ENCODE results near the gene GRM7.

GRM7 gene

DNA sequence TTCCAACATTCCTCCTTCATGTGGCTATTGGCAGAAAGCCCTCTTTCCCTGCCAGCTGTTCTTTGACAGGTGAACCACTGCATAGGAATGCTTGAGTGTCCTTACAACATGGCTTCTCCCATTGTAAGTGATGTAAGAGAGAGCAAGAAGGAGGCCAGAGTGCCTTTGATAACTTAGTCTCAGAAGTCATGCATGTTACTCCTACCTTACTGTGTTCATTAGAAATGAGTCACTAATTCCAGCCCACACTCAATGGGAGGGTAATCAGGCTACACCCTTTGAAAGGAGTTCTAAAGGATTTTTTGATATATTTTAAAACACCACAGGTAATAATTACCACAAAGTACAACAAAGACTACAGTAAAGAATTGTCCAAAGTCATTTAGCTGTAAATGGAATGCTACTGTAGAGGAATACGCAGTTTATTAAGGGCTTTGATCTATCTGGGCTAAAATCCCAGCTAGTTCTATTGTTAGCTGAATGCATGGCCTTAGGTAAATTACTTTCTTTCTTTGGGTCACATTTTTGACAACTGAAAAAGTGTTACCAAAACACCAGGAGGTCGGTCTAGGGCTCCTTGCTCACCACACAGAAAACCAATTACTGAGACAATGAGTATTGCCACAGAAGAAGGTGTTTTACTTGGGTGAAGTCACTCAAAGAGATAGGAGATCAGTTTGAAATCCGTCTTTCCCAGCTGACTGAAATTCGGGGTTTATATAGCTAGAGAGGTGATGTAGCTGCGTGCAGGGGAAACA is 154.9 kb downstream of the GRM7 start:
- Histone ChIP-seq H3K36me3 (no peaks in the 10 kb centered on the region), H3K9me3 (no peaks in the 10 kb centered on the region), H3K4me3 (ENCODE audit: low read depth, low read length) (no peak overlapping the region), H3K4me1 (no peaks in the 10 kb centered on the region), H3K27me3 (no peaks in the 10 kb centered on the region)
- DNase-seq, result no peak
- TF ChIP-seq, protein P1, sequence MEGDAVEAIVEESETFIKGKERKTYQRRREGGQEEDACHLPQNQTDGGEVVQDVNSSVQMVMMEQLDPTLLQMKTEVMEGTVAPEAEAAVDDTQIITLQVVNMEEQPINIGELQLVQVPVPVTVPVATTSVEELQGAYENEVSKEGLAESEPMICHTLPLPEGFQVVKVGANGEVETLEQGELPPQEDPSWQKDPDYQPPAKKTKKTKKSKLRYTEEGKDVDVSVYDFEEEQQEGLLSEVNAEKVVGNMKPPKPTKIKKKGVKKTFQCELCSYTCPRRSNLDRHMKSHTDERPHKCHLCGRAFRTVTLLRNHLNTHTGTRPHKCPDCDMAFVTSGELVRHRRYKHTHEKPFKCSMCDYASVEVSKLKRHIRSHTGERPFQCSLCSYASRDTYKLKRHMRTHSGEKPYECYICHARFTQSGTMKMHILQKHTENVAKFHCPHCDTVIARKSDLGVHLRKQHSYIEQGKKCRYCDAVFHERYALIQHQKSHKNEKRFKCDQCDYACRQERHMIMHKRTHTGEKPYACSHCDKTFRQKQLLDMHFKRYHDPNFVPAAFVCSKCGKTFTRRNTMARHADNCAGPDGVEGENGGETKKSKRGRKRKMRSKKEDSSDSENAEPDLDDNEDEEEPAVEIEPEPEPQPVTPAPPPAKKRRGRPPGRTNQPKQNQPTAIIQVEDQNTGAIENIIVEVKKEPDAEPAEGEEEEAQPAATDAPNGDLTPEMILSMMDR (IDR thresholded peaks at IDR 0.05; ENCODE audit: low read depth, low read length), result no peak

- Histone ChIP-seq H3K9me3 (no peaks in the 10 kb centered on the region), H3K27me3 (no peaks in the 10 kb centered on the region)
- TF ChIP-seq, protein P1 (IDR thresholded peaks at IDR 0.05; ENCODE audit: low read depth, low read length), result no peak
These were observed 164.8 kb downstream of the GRM7 start for GRCh38 chr3:7025581-7026300.

GRCh38 chr3:7029562-7029961 is 168.6 kb downstream of the GRM7 start:
- H3K36me3 ChIP-seq, result no peaks in the 10 kb centered on the region
- no peaks in the 10 kb centered on the region for H3K27me3 ChIP-seq
- H3K4me1 ChIP-seq, result no peaks in the 10 kb centered on the region
- no peak for DNase-seq
- TF ChIP-seq, protein P1 (IDR thresholded peaks at IDR 0.05; ENCODE audit: low read depth, low read length), result no peak
- no peaks in the 10 kb centered on the region for H3K9me3 ChIP-seq
- no peak overlapping the region for H3K4me3 ChIP-seq (ENCODE audit: low read depth, low read length)

More at GRCh38 chr3:7025581-7026300, 164.8 kb downstream of the GRM7 start:
- Histone ChIP-seq H3K36me3 (no peaks in the 10 kb centered on the region), H3K4me1 (no peaks in the 10 kb centered on the region), H3K4me3 (ENCODE audit: low read depth, low read length) (no peak overlapping the region)
- no peak for DNase-seq

GRCh38 chr3:7038394-7038793 is 177.5 kb downstream of the GRM7 start:
- no peak overlapping the region for H3K4me3 ChIP-seq (ENCODE audit: low read depth, low read length)
- DNase-seq, result no peak
- H3K36me3 ChIP-seq, result no peaks in the 10 kb centered on the region
- no peaks in the 10 kb centered on the region for H3K27me3 ChIP-seq
- H3K9me3 ChIP-seq, result no peaks in the 10 kb centered on the region
- TF ChIP-seq, protein P1 (IDR thresholded peaks at IDR 0.05; ENCODE audit: low read depth, low read length), result no peak
- H3K4me1 ChIP-seq, result no peaks in the 10 kb centered on the region

DNA sequence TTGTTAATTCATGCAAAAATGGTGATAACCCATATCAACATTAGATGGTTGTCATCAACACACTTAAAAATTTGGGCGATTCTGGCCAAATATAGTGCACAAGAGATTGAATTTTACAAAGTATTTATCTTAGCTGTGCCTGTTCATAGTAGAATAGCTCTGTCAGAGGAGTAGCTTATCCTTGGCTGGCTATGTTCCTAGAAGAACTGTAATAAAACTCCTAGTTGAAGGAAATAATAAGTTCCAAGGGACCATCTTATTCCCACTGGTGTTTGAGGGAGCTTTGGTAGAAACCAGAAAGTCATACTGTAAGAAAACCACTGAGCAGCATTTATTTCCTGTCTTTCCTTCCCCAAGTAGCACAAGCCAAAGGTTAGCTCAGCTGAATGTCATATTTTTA is 201.8 kb downstream of the GRM7 start:
- no peaks in the 10 kb centered on the region for H3K4me1 ChIP-seq
- no peaks in the 10 kb centered on the region for H3K9me3 ChIP-seq
- DNase-seq, result no peak

More for the DNA sequence above, 201.8 kb downstream of the GRM7 start:
- no peaks in the 10 kb centered on the region for H3K36me3 ChIP-seq
- no peak overlapping the region for H3K4me3 ChIP-seq (ENCODE audit: low read depth, low read length)
- TF ChIP-seq, protein P1 (IDR thresholded peaks at IDR 0.05; ENCODE audit: low read depth, low read length), result no peak
- H3K27me3 ChIP-seq, result no peaks in the 10 kb centered on the region
